GM18508 (cell line): ENCODE data around the gene CHRM2.

Experiments
- ATAC-seq: cut with Tn5 transposase; IDR thresholded peaks from one replicate; pipeline ENCODE4 v1.9.1; 2021; ENCODE audit warnings: moderate number of reproducible peaks; ENCODE audit not compliant: insufficient read depth, unreplicated experiment

CHRM2 gene

GRCh38 chr7:136891850-136892249 lies 23.4 kb downstream of the CHRM2 start:
- ATAC-seq = no peak

GRCh38 chr7:136894789-136895188 lies 26.3 kb downstream of the CHRM2 start:
- ATAC-seq = no peak

- no peak for ATAC-seq
These were observed 29.2 kb downstream of the CHRM2 start for GRCh38 chr7:136897676-136898075.

- ATAC-seq = no peak
These were observed 31.6 kb downstream of the CHRM2 start for GRCh38 chr7:136900005-136900404.

GRCh38 chr7:136910771-136911170 lies 42.3 kb downstream of the CHRM2 start:
- ATAC-seq = no peak

GRCh38 chr7:136911344-136911743 lies 42.9 kb downstream of the CHRM2 start:
- no peak for ATAC-seq

- no peak for ATAC-seq
These were observed 43.9 kb downstream of the CHRM2 start for GRCh38 chr7:136912339-136912738.

- no peak for ATAC-seq
These were observed 45.6 kb downstream of the CHRM2 start for GRCh38 chr7:136914016-136914415.

GRCh38 chr7:136919820-136920219 lies 51.4 kb downstream of the CHRM2 start:
- ATAC-seq = no peak

- no peak for ATAC-seq
These were observed 54.7 kb downstream of the CHRM2 start for GRCh38 chr7:136923111-136923667.

- ATAC-seq = no peak
These were observed 56.6 kb downstream of the CHRM2 start for GRCh38 chr7:136925044-136925443.

GRCh38 chr7:136925556-136925955 lies 57.1 kb downstream of the CHRM2 start:
- ATAC-seq = no peak

GRCh38 chr7:136931169-136931867 lies 62.9 kb downstream of the CHRM2 start:
- ATAC-seq = no peak

GRCh38 chr7:136937436-136937835 lies 69.0 kb downstream of the CHRM2 start:
- ATAC-seq = no peak

- no peak for ATAC-seq
These were observed 70.0 kb downstream of the CHRM2 start for GRCh38 chr7:136938476-136938875.

- no peak for ATAC-seq
These were observed 71.7 kb downstream of the CHRM2 start for GRCh38 chr7:136940122-136940521.

GRCh38 chr7:136940917-136941316 lies 72.5 kb downstream of the CHRM2 start:
- no peak for ATAC-seq

GRCh38 chr7:136941816-136942215 lies 73.4 kb downstream of the CHRM2 start:
- ATAC-seq = no peak

GRCh38 chr7:136942401-136942800 lies 73.9 kb downstream of the CHRM2 start:
- ATAC-seq = no peak

- no peak for ATAC-seq
These were observed 74.5 kb downstream of the CHRM2 start for GRCh38 chr7:136942994-136943393.

- ATAC-seq = no peak
These were observed 78.9 kb downstream of the CHRM2 start for GRCh38 chr7:136947347-136947746.

GRCh38 chr7:136950331-136950730 lies 81.9 kb downstream of the CHRM2 start:
- ATAC-seq = no peak
